Kidney capillary endothelial cell (primary cell): ENCODE data around the gene ATP11B.
"Not testable (repeated sequence)": the region's sequence is repeated elsewhere in the genome, so short reads cannot be mapped to it uniquely, and the experiment has no call there.

Experiments
- DNase-seq: peaks from one replicate; pipeline ENCODE4 v3.0.0-alpha.2; 2018; ENCODE audit warnings: low spot score

The ATP11B gene

DNA sequence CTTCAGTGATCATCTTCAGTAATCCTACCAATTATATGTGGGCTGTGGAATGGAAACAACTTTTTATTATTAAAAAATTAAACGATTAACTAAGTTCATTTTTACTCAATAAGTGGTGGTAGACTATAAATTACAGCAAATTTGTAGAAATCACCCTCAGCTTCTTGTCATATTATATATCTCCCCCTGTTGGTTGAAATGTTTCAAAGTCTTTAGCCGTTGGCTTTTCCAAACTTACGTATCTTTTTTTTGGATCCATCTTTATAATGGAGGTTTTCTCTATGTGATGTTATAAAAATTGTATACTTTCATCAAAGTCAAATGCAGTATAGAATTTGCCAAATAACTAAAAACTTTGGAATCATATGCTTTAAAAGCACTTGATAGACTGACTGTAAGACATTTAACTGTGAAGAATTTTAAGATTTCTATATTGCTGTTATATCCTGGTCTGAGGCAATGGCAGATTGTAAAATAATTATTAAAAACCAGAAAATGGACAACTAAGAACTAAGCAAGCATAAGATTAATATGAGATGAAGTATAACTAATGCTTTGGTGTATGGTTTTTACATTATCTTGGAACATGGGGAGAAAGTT, 44.7 kb downstream of the ATP11B start:
- peak; percentile 16 for DNase-seq

DNA sequence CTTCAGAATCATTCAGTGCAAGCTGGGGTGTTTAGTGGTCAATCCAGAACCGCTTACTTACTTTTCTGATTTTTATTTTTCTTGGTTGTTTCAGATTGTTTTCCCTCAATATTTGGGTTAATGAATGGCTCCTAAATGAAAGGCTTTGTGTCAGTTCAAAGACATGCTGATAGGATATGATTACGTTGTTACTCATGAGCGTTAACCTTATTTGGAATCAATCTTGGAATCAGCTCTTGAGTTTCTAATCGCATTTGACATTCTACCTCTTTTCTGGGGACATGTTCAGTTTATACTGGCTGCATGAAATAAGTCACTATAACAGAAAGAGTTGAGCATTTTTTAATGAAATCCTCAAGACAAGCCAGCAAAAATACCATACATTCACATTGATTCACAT, 50.2 kb downstream of the ATP11B start:
- peak; percentile 5 for DNase-seq

DNA sequence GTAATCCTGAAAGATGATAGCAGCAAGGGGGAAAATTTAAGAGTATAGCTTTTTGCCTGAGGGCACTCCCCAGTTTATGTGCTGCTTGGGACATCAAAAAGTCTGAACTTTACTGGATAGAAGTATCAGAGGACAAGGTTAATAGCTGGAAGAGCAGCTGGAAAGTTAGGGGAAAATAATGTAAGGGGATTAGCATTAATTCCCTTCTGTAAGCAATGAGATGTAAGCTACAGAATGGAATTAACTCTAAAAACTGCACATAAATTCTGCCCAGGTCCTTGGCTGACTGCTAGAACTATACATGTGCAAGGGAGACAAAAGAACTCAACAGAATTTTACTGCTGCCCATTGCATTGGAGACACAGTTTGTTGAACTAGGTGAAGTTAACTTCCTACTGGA, 55.6 kb downstream of the ATP11B start:
- no peak for DNase-seq

DNA sequence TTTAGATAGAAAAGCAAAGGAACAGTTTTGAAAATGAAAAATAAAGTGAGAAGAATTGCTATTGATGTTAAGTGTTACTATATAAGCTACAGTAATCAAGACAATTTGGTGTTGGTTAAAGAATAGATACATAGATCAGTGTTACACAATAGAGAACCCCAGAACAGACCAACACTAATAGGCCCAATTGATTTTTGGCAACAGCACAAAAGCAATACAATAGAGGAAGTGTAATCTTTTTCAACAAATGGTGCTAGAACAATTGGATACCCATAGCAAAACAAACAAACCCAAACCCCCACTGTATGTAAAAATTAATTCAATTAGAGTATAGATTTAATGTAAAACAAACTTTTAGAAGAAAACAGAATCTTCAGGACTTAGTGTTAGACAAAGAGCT, 61.8 kb downstream of the ATP11B start:
- DNase-seq, result no peak

DNA sequence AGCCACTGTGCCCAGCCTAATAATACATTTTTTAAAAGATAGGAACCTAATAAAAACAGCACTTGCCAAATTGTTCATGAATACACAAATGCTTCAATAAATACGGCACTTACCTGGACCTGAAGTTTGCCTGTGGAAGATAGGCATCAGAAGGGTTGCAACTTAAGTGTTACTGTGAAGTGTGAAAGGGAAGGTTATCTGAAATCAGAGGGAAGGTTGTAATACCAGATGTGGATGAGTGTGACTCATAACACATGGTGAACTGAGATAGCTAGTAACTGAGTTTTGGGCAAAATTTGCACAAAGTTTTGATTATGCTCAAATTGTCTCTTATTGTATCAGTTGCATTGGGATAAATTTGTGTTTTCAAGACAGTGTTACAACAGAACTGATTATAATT, 68.0 kb downstream of the ATP11B start:
- no peak for DNase-seq

DNA sequence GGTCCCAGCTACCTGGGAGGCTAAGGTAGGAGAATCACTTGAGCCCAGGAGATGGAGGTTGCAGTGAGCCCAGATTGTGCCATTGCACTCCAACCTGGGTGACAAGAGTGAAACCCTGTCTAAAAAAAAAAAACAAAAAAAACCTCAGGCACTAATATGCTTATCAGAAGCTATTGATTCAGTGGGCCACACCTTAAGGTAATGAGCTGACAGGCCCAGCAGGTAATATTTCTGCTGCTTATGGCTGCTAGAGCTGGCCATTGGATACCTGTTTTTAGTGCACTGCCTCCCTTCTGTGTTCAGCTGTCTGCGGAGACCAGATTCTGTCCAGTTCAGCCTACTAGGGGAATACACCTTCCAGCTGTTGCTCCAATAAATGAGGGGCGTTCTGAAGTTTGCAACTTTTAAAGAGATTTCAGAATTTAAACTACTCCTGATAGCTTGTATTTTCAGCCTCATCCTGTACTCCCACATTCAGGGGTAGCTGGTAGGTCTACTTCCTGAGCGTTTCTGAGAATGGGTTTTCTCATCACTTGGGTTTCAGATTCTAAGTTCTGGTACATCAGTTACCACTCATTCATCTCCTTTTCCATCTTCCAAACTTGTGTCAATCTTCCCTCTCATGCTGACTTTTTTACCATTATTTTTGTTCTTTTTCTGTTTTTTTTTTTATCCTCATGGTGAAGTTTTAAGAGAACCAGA, 69.0 kb downstream of the ATP11B start:
- no peak for DNase-seq

DNA sequence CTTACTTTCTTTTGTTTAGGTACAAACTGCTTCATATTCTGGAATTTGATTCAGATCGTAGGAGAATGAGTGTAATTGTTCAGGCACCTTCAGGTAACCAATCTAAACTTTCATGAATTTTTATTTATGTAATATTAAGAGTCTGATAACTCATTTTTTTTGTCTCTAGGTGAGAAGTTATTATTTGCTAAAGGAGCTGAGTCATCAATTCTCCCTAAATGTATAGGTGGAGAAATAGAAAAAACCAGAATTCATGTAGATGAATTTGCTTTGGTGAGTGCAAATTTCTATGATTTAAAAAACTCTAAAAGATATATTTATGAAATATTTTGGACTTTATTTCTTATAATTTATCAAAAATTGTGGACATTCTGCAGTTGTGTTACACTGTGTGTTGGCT, 75.8 kb downstream of the ATP11B start:
- no peak for DNase-seq

DNA sequence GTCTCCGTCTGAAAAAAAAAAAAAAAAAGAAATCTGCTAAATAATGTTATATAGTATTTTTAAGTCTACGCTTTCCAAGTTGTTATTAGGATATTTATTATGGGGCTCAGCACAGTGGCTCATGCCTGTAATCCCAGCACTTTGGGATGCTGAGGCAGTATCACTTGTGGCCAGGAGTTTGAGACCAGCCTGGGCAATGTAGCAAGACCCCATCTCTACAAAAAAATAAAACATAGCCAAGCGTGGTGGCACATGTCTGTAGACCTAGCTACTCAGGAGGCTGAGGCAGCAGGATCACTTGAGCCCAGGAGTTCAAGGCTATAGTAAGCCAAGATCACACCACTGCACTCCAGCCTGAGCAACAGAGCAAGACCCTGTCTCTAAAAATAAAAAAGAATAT, 77.6 kb downstream of the ATP11B start:
- not testable (repeated sequence) for DNase-seq

DNA sequence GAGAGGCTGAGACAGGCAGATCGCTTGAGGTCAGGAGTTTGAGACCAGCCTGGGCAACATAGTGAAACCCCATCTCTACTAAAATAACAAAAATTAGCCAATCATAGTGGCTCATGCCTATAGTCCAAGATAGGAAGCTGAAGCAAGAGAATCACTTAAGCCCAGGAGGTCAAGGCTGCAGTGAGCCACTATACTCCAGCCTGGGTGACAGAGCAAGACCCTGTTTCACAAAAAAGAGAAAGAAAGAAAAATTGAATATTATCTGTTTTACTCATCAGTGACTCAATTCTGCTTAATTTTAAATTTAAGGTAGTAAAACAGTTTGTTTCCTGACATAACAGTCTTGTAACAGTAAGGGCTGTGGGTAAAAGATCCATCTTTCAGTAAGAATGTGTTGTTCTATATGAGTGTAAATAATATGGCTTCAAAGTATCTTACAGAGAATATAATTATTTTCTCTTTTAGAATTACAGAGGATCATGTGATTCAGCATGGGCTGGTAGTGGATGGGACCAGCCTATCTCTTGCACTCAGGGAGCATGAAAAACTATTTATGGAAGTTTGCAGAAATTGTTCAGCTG, 85.8 kb downstream of the ATP11B start:
- no peak for DNase-seq

DNA sequence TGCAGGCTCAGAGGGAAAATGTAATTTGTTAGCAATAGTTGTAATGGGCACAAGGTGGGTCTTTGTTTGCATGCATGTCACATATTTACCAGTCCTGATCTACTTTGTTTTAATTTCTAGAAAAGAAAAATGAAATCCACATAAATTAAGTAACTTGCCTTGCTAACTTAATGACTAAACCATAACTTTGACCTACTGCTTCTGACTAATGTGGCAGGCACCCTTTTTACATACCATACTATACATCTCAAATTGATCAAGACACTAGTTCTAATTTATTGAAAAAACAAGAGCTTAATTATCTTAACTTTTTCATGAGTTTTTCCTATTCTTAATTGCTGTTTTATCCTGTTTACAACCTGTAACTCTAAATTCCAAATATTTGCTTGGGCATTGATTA, 93.2 kb downstream of the ATP11B start:
- DNase-seq, result no peak

DNA sequence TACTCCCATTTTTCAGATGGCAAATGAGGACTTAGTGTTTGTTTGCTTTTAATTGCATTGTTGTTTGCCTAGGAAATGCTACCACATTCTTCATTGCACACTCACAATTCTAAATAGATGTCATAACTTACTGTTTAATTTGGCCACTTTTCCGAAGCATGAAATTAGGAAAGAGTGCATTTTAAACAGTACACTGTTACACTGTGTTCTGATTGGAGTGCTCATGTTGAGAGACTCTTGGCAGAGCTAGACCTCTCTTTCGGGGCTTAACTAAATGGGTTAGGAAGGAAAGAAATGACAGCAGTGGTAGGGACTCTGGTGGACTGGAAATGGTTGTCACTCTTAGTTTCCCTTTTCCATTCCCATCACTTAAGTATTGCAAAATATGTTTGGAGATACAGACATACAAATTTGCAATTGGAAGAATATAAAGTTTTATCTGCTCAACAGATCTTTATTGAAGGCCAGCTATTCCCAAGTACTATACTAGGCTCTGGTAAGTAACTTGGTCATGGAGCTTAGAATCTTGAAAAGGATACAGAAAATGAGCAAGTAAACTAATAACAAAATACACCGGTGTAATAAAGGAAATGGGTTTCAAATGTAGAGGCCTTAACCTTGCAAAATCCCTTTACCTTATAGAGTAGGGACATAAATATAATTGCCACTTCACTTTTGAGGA, 96.8 kb downstream of the ATP11B start:
- DNase-seq, result no peak

DNA sequence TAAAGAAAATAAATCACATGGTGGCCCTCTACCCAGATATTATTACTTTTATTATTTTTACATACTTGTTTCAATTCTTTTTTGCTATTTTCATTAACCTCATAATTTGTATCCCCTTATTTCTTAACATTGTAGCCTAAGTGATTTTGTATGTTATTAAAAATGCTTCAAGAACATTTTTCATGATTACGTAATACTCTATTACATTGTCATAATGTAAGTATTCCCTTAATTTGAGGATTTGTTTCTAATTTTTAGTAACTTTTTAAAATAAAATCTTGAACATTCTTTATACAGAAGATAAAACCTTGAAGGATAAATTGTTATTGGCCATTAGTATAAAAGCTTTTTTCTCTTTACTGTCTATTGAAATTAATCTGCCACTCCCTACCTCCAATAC, 98.1 kb downstream of the ATP11B start:
- DNase-seq, result no peak

DNA sequence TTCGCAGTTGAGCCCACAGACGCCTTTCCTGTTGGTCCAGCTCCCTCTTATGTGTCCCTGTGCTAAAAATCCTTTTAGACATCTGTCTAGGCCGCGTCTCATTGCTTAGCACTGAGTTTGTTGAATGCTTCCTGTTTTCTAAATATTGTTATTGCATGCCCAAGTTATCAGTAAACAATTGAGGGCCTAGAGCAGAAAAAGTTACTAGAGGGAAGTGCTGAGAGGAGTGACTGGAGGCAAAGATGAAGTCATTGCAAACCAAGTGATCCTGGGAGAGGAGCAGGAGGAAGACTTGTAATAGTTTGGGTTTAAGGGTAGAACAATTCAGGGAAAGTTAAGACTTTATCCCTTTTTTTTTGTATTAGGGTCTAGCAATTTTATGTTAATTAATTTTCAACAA, 98.9 kb downstream of the ATP11B start:
- DNase-seq, result no peak

DNA sequence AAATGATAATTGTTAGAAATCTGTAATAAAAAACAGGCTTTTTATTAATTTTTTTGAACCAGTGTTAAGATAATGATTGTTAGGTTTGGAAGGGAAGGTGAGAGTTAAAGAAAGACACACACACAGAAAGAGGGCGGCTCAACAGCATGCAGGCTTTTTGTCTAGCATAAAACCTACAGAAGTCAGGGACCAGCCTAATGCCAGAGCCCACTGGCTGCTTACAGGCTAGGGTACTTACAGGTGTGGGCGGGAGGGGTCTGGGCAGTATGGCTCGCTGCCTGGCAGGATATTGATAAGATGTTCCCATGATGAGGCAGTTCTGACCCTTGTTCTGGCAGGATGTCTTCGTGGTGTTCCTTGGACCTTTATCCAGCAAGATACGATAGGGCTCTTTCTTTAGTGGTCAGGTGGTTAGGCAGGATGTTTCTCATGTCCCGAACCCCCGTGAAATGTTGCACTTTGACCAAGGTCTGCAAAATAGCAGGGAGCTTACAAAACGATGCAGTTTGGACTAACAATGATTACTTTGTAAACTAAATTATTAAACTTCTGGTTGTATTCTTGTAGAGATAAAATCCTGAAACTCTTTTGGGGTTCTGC, 102.3 kb downstream of the ATP11B start:
- DNase-seq, result no peak

DNA sequence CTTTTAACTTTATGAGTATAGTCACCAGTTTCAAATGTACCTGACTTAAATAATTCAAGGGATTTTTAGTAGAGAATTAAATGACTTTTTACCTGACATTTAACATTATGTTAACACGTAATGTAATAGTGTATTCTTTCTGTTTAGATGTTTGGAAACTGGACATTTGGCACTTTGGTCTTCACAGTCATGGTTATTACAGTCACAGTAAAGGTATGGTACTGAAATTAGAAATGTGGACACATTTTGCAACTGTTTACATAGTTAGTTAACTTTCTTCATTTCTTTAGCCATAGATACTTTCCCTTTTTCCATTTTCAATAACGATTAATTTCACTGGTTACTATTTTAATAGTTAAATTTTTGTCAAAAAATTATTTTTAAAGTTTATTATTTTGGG, 103.2 kb downstream of the ATP11B start:
- DNase-seq, result no peak

DNA sequence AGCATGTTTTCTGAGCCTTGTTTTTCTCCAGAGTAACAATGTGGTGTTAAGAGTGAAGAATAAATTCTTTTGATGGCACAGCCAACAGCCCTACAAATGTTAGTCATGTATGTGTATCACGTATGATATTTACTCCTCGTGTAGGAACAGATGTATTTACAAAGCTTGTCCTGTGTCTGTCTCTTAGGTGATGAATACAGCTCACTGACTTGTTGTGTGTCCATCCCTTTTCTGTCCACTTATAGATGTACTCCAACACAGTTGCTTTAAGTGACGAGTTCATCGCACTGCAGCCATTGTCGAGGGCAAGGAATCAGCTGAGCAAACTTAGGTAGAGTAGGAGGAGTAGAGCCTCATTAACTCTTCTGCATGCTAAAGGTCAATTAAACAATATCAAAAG, 108.9 kb downstream of the ATP11B start:
- no peak for DNase-seq

DNA sequence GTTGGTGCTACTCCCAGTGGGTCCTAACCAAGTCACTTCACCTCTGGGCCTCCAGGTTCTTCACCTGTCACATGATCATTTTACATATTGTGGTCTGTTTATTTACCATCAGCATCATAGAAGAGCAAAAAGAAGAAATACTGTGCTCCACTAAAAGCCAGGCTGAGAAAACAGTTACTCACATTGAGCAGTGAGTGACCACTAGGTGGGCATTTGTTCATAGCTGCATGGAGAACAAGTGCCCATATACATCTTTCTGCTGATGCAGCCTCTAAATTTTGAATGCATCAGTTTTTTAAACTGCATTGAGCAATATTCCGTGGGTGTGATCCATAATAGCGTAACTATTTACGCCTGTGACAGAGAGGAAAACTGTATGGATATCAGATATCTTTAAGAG, 110.9 kb downstream of the ATP11B start:
- no peak for DNase-seq

DNA sequence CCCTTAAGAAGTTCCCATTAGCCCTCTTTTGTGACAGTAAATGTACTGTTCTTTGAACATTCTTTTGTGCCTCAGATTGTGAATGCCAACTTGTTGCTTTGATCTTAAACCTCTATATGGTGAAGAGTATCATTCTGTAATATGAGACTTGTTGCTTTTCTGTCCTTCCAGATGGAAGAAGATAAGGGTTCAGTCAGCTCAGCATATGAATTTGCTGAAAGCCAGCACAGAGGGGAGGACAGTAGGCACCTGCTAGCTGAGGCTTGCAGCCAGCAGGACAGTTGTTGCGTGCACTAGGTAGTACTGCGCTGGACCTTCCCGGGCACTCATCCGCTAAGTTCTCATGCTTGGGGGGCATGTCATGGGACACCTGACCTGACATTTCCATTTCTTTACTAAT, 112.3 kb downstream of the ATP11B start:
- DNase-seq, result no peak

DNA sequence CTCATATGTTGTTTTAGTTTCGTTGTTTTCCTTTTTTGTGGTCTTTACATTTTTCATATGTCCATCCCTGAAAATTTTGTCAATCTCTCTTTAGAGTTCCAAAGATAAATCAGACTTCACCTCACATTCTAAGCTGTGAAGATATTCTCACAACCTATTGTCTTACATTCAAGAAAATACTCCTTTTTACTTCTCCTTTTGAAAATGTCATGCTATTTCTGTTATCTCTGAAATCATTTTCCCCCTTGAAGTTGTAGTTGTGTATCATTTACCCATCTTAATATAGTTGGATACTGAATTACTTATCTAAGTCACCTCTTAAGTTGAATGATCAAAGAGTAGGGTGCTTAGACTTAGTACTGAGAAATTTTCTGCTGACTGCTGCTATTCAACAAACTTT, 112.7 kb downstream of the ATP11B start:
- DNase-seq, result no peak

DNA sequence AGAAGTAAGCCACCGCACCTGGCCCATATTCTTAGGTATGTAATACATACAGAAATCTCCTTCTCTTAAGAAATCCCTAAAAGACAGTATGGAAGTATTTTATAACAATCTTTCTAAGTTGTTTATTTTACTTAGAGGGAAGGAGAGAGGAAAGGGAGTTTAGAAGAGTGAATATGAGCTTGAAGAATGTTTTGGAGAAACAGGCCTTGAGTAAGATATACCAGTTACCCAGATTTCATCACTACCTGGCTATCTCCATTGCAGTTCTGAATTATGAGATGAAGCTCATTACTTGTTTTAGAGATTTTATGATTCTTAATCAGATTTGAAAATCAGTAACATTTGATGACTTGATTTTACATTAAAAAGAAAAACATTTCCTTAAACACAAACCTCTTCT, 115.2 kb downstream of the ATP11B start:
- no peak for DNase-seq

DNA sequence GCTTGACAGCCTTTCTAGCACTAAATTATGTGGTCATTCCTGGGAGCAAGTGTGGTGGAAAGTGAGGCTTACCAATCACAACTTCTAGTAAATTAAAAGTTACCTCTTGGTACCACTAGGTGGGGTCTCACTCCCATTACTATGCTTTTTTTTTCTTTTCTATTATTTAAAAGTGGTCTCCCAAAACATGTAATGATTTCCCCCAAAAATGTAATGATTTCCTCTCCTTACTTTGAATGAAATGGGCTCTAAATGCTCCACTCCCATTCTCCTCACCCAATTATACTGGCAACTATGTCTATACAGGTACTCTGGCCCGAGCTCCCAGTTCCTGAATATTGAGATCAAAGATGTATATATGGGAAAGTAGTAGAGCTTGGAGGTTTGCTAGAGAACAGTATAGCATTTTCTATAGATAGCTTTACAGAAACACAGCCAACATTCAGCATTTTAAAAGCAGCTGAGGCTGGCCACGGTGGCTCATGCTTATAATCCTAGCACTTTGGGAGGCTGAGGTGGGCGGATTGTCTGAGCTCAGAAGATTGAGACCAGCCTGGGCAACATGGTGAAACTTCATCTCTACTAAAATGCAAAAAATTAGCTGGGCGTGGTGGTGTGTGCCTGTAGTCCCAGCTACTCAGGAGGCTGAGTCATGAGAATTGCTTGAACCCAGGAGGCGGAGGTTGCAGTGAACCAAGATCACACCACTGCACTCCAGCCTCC, 116.2 kb downstream of the ATP11B start:
- peak; percentile 22 for DNase-seq
